HG02763 (cell line): Measurements from ENCODE around the gene TNXB.
"Not testable (repeated sequence)": the region's sequence is repeated elsewhere in the genome, so short reads cannot be mapped to it uniquely, and the experiment has no call there.

Experiments
- ATAC-seq: cut with Tn5 transposase; IDR thresholded peaks from one replicate; pipeline ENCODE4 v1.9.1; 2021; ENCODE audit warnings: mild to moderate bottlenecking, moderate library complexity; ENCODE audit not compliant: unreplicated experiment

Gene TNXB

GRCh38 chr6:32042276-32042675 lies 66.9 kb downstream of the TNXB start:
- ATAC-seq: not testable (repeated sequence)

DNA sequence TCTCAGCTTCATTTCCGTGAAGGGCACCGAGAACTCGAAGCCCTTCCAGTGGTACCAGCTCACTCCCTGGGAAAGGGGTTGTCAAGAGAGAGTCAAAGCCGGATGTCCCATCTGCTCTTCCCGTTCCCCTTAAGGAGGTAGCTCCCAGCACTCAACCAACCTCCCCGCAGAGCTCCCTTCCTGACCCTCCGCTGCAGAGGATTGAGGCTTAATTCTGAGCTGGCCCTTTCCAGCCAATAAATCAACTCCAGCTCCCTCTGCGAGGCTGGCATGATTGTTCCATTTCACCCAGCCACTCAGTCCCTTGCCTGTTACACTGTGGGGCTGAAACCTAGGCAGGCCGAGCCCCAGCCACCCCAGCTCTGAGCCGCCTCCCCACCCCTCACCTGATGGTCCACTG lies 67.8 kb downstream of the TNXB start:
- not testable (repeated sequence) for ATAC-seq

DNA sequence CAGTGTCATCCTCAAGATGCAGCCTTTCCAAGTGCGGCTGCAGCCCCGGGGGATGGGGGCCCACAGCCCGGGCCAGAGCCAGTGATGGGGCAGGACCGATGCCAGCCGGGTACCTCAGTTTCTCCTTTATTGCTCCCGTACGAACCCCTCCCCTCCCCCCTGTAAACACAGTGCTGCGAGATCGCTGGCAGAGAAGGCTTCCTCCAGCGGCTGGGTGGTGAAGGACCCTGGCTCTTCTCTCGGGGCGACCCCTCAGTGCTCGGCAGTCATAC lies 68.2 kb downstream of the TNXB start:
- ATAC-seq: not testable (repeated sequence)

DNA sequence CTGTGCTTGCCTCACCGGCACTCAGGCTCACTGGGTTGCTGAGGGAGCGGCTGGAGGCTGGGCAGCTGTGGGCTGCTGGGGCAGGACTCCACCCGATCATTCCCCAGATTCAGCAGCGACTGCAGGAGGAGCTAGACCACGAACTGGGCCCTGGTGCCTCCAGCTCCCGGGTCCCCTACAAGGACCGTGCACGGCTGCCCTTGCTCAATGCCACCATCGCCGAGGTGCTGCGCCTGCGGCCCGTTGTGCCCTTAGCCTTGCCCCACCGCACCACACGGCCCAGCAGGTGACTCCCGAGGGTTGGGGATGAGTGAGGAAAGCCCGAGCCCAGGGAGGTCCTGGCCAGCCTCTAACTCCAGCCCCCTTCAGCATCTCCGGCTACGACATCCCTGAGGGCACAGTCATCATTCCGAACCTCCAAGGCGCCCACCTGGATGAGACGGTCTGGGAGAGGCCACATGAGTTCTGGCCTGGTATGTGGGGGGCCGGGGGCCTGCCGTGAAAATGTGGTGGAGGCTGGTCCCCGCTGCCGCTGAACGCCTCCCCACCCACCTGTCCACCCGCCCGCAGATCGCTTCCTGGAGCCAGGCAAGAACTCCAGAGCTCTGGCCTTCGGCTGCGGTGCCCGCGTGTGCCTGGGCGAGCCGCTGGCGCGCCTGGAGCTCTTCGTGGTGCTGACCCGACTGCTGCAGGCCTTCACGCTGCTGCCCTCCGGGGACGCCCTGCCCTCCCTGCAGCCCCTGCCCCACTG lies 68.7 kb downstream of the TNXB start:
- ATAC-seq: not testable (repeated sequence)

GRCh38 chr6:32039321-32040274 lies 69.5 kb downstream of the TNXB start:
- not testable (repeated sequence) for ATAC-seq

- ATAC-seq: not testable (repeated sequence)
Observed at GRCh38 chr6:32038878-32039277, 70.3 kb downstream of the TNXB start.

- ATAC-seq: not testable (repeated sequence)
Observed at GRCh38 chr6:32037598-32038524, 71.3 kb downstream of the TNXB start, which contains the start of gene CYP21A2. TSS of gene CYP21A2 (plus strand) at chr6:32038415. CDS start at chr6:32038423, 8 bp downstream.

DNA sequence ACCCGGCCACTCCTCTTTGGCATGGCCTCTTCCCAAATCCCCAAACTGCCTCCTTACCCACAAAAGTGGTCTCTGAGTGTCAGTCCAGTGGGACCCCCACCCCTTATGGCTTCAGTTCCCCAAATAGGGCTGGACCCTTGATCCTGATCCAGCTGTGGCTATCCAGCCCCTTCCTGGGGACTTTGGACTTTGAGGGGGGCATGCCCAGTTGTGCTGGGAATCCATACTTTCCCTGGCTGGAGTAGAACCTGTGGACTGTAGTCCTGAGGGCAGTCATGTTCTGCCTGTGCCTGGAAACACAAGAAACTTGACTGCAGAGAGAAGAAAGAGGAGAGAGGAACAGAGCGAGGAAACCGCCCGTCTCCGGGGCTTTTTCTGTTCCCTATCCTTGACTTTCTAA lies 72.0 kb downstream of the TNXB start:
- ATAC-seq: not testable (repeated sequence)

DNA sequence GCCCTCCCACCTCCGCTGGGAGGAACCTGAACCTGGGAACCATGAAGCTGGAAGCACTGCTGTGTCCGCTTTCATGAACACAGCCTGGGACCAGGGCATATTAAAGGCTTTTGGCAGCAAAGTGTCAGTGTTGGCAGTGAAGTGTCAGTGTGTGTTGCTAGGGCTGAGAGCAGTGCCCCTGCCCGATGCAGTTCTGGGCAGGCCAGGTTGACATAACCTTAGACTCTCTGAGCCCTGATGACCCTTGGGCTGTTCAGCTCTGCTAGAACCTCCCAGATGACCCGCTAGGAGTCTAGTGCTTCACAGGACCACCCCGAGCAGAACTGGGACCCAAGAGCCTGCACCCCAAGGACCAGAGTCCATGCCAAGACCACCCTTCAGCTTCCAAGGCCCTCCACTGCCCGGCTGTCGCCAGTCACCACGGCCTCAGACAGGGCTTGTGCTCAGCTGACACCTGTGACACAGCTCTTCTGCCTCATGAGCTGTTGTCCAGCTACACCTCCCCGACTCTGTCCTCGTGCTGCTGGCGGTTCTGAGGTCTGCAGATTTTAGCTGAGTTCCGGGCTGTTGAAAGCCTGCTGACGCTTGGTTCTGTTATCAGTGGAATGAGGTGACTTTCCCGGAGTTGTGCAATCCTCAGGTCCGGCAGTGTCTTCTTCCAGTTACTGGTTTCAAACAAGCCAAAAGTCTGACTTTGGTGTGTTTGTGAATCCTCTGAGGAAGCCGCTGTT lies 73.7 kb downstream of the TNXB start:
- ATAC-seq: not testable (repeated sequence)

GRCh38 chr6:32029553-32029952 lies 79.6 kb downstream of the TNXB start:
- not testable (repeated sequence) for ATAC-seq

DNA sequence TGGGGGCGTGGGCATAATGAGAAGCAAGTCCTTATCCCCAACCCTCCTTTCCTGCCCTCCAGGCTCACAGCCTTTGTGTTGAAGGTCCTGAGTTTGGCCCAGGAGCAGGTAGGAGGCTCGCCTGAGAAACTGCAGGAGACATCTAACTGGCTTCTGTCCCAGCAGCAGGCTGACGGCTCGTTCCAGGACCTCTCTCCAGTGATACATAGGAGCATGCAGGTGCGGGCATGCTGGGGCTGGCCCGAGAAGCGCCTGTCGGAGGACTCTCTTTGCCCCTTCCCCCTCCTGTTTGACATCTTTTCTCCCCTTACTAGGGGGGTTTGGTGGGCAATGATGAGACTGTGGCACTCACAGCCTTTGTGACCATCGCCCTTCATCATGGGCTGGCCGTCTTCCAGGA lies 80.5 kb downstream of the TNXB start:
- ATAC-seq: not testable (repeated sequence)

GRCh38 chr6:32022100-32022499 lies 87.0 kb downstream of the TNXB start:
- not testable (repeated sequence) for ATAC-seq

DNA sequence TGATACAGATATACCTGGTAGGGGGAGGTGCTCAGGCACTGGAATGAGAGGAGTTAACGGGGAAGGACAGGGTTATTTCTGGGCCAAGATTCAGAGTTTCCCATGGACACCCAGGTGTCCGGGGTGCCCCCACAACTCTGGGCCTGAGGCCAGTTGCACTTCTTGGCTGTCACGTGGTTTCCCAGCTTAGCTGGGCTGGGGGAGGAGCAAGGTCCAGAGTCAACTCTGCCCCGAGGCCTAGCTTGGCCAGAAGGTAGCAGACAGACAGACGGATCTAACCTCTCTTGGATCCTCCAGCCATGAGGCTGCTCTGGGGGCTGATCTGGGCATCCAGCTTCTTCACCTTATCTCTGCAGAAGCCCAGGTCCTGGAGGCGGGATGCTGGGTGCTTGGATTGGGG lies 94.6 kb downstream of the TNXB start, which contains the start of gene C4B:
Gene C4B (plus strand): TSS at position 249 of the 400 bp plus-strand sequence. CDS start 51 bp downstream, at position 300.
- not testable (repeated sequence) for ATAC-seq

DNA sequence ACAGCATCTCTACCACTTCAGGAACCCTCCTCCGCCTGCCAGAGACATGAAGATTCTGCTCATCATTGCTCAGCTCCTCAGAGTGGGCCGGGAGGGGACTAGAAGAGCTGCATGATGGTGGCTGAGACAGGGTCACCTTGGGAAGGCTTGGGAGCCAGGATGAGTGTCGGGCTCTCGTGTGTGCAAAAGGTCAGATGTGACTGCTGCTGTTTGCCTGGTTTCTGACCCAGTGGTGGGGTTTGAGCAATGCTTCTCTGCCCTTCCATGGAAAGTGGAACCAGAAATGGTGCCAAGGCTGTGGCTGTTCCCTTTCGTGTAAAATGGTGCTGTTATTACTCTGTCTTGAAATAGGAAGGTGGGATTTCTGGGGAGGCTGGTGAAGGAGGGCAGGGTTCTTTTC lies 95.4 kb downstream of the TNXB start:
- ATAC-seq: not testable (repeated sequence)

GRCh38 chr6:32012941-32013617 lies 96.1 kb downstream of the TNXB start:
- not testable (repeated sequence) for ATAC-seq

GRCh38 chr6:32010856-32011530 lies 98.1 kb downstream of the TNXB start:
- ATAC-seq: not testable (repeated sequence)

- not testable (repeated sequence) for ATAC-seq
Observed at GRCh38 chr6:32009537-32009936, 99.6 kb downstream of the TNXB start.

- not testable (repeated sequence) for ATAC-seq
Observed at GRCh38 chr6:32008616-32009015, 100.5 kb downstream of the TNXB start.

- not testable (repeated sequence) for ATAC-seq
Observed at GRCh38 chr6:32008037-32008436, 101.1 kb downstream of the TNXB start.
